OCI-LY1 (cell line): ENCODE measurements around the gene GCC1.

Experiments used
- H2AFZ ChIP-seq: fragments of 200-600 bp; sonication (generic), shearing (Covaris generic); 2 replicates; pipeline ENCODE4 v1.6.0; 2014; ENCODE audit warnings: antibody characterized with exemption, mild to moderate bottlenecking, low read length
- H3F3A ChIP-seq: fragments of 200-600 bp; sonication (generic), shearing (Covaris generic); 2 replicates; pipeline ENCODE4 v1.6.0; 2014; ENCODE audit warnings: mild to moderate bottlenecking, antibody characterized with exemption, low read length, moderate library complexity; ENCODE audit not compliant: insufficient read depth
- H3K27ac ChIP-seq: fragments of 200-600 bp; sonication (generic); 2 replicates; pipeline ENCODE4 v1.5.1; 2014; ENCODE audit warnings: low read length, mixed run types, mild to moderate bottlenecking, low read depth; ENCODE audit not compliant: poor library complexity, severe bottlenecking
- H3K27me3 ChIP-seq: fragments of 200-600 bp; sonication (generic); 2 replicates; pipeline ENCODE4 v1.6.0; 2014; ENCODE audit warnings: antibody characterized with exemption, mild to moderate bottlenecking, low read length, moderate library complexity; ENCODE audit not compliant: insufficient read depth
- H3K36me3 ChIP-seq: fragments of 200-600 bp; sonication (generic); 2 replicates; pipeline ENCODE4 v1.6.1; 2014; ENCODE audit warnings: mild to moderate bottlenecking, antibody characterized with exemption, low read length, moderate library complexity, mixed read lengths; ENCODE audit not compliant: insufficient read depth
- H3K4me1 ChIP-seq: fragments of 200-600 bp; sonication (generic); 2 replicates; pipeline ENCODE4 v1.5.1; 2014; ENCODE audit warnings: mild to moderate bottlenecking, low read length, moderate library complexity; ENCODE audit not compliant: insufficient read depth, severe bottlenecking
- H3K4me2 ChIP-seq: fragments of 200-600 bp; sonication (generic), shearing (Covaris generic); 2 replicates; pipeline ENCODE4 v1.6.1; 2014; ENCODE audit warnings: low read length
- H3K4me3 ChIP-seq: fragments of 200-600 bp; sonication (generic); 2 replicates; pipeline ENCODE4 v1.5.1; 2014; ENCODE audit warnings: low read length, low read depth, mild to moderate bottlenecking, mixed read lengths; ENCODE audit not compliant: poor library complexity, severe bottlenecking
- H3K79me2 ChIP-seq: fragments of 200-600 bp; shearing (Covaris generic); 2 replicates; pipeline ENCODE4 v1.6.1; 2016; ENCODE audit warnings: mixed run types, low read length, mixed read lengths; ENCODE audit not compliant: insufficient read depth
- H3K9ac ChIP-seq: fragments of 200-600 bp; sonication (generic), shearing (Covaris generic); 2 replicates; pipeline ENCODE4 v1.6.1; 2014; ENCODE audit warnings: mild to moderate bottlenecking, low read length, mixed read lengths
- H3K9me2 ChIP-seq: fragments of 200-600 bp; sonication (generic), shearing (Covaris generic); 2 replicates; pipeline ENCODE4 v1.6.1; 2014; ENCODE audit warnings: low read depth, mild to moderate bottlenecking, low read length, mixed read lengths
- H3K9me3 ChIP-seq: fragments of 200-600 bp; shearing (Covaris generic); 2 replicates; pipeline ENCODE4 v1.6.1; 2014; ENCODE audit warnings: low read length, mixed read lengths
- H4K20me1 ChIP-seq: fragments of 200-600 bp; sonication (generic), shearing (Covaris generic); 2 replicates; pipeline ENCODE4 v1.6.0; 2016; ENCODE audit warnings: mild to moderate bottlenecking, low read length; ENCODE audit not compliant: insufficient read depth
- CTCF ChIP-seq: fragments of 200-600 bp; sonication (generic), shearing (Covaris generic); IDR thresholded peaks from 2 replicates; pipeline ENCODE4 v1.5.1; 2017; ENCODE audit warnings: mild to moderate bottlenecking, antibody characterized with exemption, low read length, moderate library complexity, mixed read lengths
- EZH2 ChIP-seq: fragments of 200-600 bp; sonication (generic), shearing (Covaris generic); IDR thresholded peaks from 2 replicates; pipeline ENCODE4 v1.8.0; 2017; ENCODE audit warnings: borderline replicate concordance, mixed run types, mild to moderate bottlenecking, antibody characterized with exemption, low read length, moderate library complexity, mixed read lengths

GCC1 gene

DNA sequence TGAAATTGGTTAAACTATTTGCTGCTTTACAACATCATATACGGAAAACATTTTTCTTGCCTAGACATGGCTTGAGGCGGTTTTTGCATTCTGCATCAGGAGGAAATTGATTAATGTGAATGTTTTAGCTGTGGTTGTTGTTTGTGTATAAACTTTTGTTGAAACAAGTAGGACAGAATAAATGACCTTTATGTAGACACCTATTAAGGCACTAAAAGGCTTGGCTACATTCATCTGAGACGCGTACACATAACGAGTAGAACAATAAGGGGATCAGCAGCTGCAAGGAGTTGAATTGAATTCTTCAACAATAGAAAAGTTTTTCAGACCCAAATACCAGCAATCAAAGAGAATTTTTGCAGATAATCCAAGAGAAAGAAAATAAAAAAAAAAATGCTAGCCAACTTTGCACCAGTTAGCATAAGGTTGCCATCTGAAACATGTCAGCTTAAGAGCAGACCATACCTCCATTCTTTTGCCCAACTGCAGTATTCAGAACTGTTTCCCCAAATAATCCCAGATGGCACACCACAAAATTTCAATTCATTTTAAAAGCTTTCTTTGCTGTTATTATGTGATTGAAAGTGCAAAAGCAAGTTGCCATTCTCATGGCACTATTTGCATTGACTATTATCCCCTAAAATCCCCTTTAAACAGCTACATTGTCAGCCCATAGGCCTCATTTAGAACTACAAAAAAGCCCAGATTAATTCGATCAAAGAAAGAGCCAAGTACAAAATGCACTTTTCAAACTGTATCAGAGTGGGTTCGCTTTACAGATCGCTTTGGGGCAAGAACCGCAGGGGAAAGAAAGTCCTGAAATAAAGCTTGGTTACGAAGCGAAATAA is 49.6 kb downstream of the GCC1 start:
- Histone ChIP-seq H4K20me1 (no peaks in the 10 kb centered on the region), H3F3A (no peaks in the 10 kb centered on the region), H3K27ac (no peak overlapping the region), H3K27me3 (0 out of 2 replicates have a peak, but pooled peaks cover 7% of the 10 kb centered on the region), H3K4me2 (no peak overlapping the region), H2AFZ (no peak overlapping the region), H3K9me2 (no peaks in the 10 kb centered on the region), H3K36me3 (no peaks in the 10 kb centered on the region), H3K4me1 (no peaks in the 10 kb centered on the region), H3K4me3 (no peak overlapping the region), H3K79me2 (no peaks in the 10 kb centered on the region), H3K9ac (no peak overlapping the region), H3K9me3 (no peaks in the 10 kb centered on the region)
- TF ChIP-seq EZH2 (no peak), CTCF (no peak)

- no peak for TF ChIP-seq CTCF
- no peak for TF ChIP-seq EZH2
- H3K9me2 ChIP-seq, result no peaks in the 10 kb centered on the region
- 0 out of 2 replicates have a peak, but pooled peaks cover 7% of the 10 kb centered on the region for H3K27me3 ChIP-seq
- H3K79me2 ChIP-seq, result no peaks in the 10 kb centered on the region
- H3K36me3 ChIP-seq, result no peaks in the 10 kb centered on the region
- H3F3A ChIP-seq, result no peaks in the 10 kb centered on the region
- no peaks in the 10 kb centered on the region for H3K9me3 ChIP-seq
- H3K9ac ChIP-seq, result no peak overlapping the region
- no peak overlapping the region for H3K4me2 ChIP-seq
- no peak overlapping the region for H3K27ac ChIP-seq
- no peaks in the 10 kb centered on the region for H4K20me1 ChIP-seq
- H2AFZ ChIP-seq, result no peak overlapping the region
- no peak overlapping the region for H3K4me3 ChIP-seq
- H3K4me1 ChIP-seq, result no peaks in the 10 kb centered on the region
Observed at GRCh38 chr7:127534636-127535035, 50.8 kb downstream of the GCC1 start.

DNA sequence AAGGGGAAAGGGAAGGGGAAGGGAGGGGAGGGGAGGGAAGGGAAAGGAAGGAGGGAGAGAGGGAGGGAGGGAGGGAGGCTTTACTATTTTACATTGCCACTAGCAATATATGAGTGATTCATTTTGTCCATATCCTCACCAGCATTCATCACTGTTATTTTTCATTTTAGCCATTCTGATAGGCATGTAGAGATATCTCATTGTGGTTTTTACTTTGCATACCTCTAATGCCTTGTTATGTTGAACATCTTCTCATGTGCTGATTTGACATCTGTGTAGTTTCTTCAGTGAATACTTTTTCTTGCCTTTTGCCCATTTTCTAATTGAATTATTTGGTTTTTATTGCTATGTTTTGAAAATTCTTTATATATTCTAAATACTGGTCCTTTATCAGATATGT is 52.7 kb downstream of the GCC1 start:
- H3K36me3 ChIP-seq, result no peaks in the 10 kb centered on the region
- TF ChIP-seq EZH2 (no peak), CTCF (no peak)
- no peak overlapping the region for H3K9ac ChIP-seq
- no peak overlapping the region for H3K27ac ChIP-seq
- H2AFZ ChIP-seq, result no peak overlapping the region
- no peak overlapping the region for H3K4me3 ChIP-seq
- 0 out of 2 replicates have a peak, but pooled peaks cover 7% of the 10 kb centered on the region for H3K27me3 ChIP-seq
- H3K9me2 ChIP-seq, result no peaks in the 10 kb centered on the region
- no peaks in the 10 kb centered on the region for H4K20me1 ChIP-seq
- H3K4me1 ChIP-seq, result no peaks in the 10 kb centered on the region
- no peaks in the 10 kb centered on the region for H3K79me2 ChIP-seq
- H3K4me2 ChIP-seq, result no peak overlapping the region
- no peaks in the 10 kb centered on the region for H3K9me3 ChIP-seq
- no peaks in the 10 kb centered on the region for H3F3A ChIP-seq
